ENCODE results near the gene GATA5. TPM values are rescaled to one million over a fixed set of nuclear protein-coding genes. Genes with fewer than 3 reads are reported as not detected.

Gene GATA5
- total and polyA plus RNA-seq, 2 donors (not counting 3 experiments of a cell fraction or from before 2014, with no cell fraction given) = not detected

DNA sequence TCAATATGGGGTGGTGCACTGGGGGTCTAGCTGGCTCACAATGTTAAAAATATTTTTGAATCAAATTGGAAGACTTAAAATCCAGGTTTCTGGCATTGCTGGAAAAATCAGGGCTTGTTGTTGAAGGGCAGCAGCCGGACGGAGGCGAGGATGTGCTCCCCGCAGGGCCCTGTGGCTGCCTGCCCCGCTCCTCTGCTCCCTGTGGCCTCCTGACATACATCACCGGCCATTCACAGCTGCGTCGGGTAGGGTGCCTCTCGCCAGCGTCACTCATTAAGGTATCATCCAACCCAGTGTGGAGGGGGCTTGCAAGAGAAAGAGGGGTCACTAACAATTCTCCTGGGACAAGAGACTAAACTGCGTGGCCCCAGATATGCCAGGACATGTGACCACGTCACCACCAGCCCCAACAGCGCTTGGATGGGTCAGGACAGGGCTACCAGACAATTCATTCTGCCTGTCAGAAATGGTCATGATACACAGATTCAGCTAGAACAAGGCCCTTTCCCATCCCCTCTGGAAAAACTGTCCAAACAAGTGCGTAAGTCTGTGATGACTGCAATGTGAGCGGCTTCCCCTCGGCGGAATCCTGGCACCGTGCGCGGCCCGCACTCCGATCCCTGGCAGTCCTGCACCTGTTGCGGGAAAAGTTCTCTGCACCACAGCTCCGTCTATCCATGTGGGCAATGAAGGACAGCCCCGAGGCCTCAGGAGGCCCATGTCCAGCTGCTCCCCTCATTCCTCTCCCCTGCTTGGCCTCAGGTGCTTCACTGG is 12.0 kb downstream of the GATA5 start:
- no TSS peak for BruUV-seq (replicated peaks)
- CTCF ChIA-PET = no interaction called here

More for the DNA sequence above, 12.0 kb downstream of the GATA5 start:
- POLR2A ChIA-PET = no interaction called here
- dilution Hi-C loops (cut with MboI; ENCODE audit: extremely low pct_ligation_motif_present, low sequenced_read_pairs) = no loop called here
- DNase-seq (ENCODE audit: low read depth, low spot score) (no peak), FAIRE-seq (no peak)
- Histone ChIP-seq H3K36me3 (ENCODE audit: control insufficient read depth in 2 of 2, extremely low read depth in 1 of 2, insufficient read depth in 2 of 2, low read length in 2 of 2) (no peaks in the 10 kb centered on the region), H4K20me1 (replicated peaks; ENCODE audit: control insufficient read depth, extremely low read depth, insufficient read depth, low read length) (no peaks in the 10 kb centered on the region), H3K4me1 (ENCODE audit: control insufficient read depth, extremely low read depth, insufficient read depth, low read length) (no peaks in the 10 kb centered on the region), H3K79me2 (ENCODE audit: control insufficient read depth, insufficient read depth, low read length) (no peaks in the 10 kb centered on the region), H3K27me3 (ENCODE audit: control insufficient read depth in 2 of 2, insufficient read depth in 2 of 2, low read length in 2 of 2) (no peaks in the 10 kb centered on the region), H3K9me3 (replicated peaks; ENCODE audit: control insufficient read depth, insufficient read depth, low read length) (no peaks in the 10 kb centered on the region), H3K9me1 (replicated peaks; ENCODE audit: control insufficient read depth, extremely low read depth, insufficient read depth, low read length) (no peaks in the 10 kb centered on the region), H3K4me2 (ENCODE audit: insufficient read depth, low read length) (no peak overlapping the region), H2AFZ (ENCODE audit: low read depth, low read length) (no peak overlapping the region), H3K4me3 (replicated peaks in 1 of 3; ENCODE audit: insufficient read depth in 1 of 3, low read depth in 1 of 3, low read length in 3 of 3) (no peak overlapping the region), H3K27ac (ENCODE audit: insufficient read depth, low read depth, low read length) (no peak overlapping the region), H3K9ac (replicated peaks; ENCODE audit: extremely low read depth, insufficient read depth, low read length) (no peak overlapping the region)
- intact Hi-C loops (cut with micrococcal nuclease) = no loop called here
- TF ChIP-seq POLR2AphosphoS5 (IDR thresholded peaks at IDR 0.05; ENCODE audit: insufficient read depth, low read depth, low read length) (no peak), JUN (IDR thresholded peaks at IDR 0.05; ENCODE audit: borderline replicate concordance, insufficient read depth, insufficient read length, low read depth) (no peak), GATA2 (IDR thresholded peaks at IDR 0.05; ENCODE audit: insufficient read depth, insufficient read length, low read depth, low read length) (no peak), POLR2A (IDR thresholded peaks at IDR 0.05; ENCODE audit: low read depth, low read length) (no peak), FOS (IDR thresholded peaks at IDR 0.05; ENCODE audit: borderline replicate concordance, insufficient read depth, low read length) (no peak), MYC (IDR thresholded peaks at IDR 0.05; ENCODE audit: low read depth, low read length) (no peak), EZH2 (IDR thresholded peaks at IDR 0.05; ENCODE audit: borderline replicate concordance, low read depth, low read length, severe bottlenecking) (no peak)
- TF ChIP-seq, protein P1, sequence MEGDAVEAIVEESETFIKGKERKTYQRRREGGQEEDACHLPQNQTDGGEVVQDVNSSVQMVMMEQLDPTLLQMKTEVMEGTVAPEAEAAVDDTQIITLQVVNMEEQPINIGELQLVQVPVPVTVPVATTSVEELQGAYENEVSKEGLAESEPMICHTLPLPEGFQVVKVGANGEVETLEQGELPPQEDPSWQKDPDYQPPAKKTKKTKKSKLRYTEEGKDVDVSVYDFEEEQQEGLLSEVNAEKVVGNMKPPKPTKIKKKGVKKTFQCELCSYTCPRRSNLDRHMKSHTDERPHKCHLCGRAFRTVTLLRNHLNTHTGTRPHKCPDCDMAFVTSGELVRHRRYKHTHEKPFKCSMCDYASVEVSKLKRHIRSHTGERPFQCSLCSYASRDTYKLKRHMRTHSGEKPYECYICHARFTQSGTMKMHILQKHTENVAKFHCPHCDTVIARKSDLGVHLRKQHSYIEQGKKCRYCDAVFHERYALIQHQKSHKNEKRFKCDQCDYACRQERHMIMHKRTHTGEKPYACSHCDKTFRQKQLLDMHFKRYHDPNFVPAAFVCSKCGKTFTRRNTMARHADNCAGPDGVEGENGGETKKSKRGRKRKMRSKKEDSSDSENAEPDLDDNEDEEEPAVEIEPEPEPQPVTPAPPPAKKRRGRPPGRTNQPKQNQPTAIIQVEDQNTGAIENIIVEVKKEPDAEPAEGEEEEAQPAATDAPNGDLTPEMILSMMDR (IDR thresholded peaks at IDR 0.05; ENCODE audit: extremely low read depth in 1 of 2, insufficient read depth in 1 of 2, low read depth in 1 of 2, low read length in 2 of 2) = no peak
- TF ChIP-seq, protein P2, sequence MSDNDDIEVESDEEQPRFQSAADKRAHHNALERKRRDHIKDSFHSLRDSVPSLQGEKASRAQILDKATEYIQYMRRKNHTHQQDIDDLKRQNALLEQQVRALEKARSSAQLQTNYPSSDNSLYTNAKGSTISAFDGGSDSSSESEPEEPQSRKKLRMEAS (IDR thresholded peaks at IDR 0.05; ENCODE audit: insufficient read depth, insufficient read length) = no peak

Measured in endothelial cell of umbilical vein (primary cell).